HG03097 (cell line): ENCODE data around the gene PMF1.
A peak's percentile ranks its signal among the peaks of the same experiment; 100 is the strongest.
"Not testable (repeated sequence)": the region's sequence is repeated elsewhere in the genome, so short reads cannot be mapped to it uniquely, and the experiment has no call there.

Experiments used
- ATAC-seq: cut with Tn5 transposase; IDR thresholded peaks from one replicate; pipeline ENCODE4 v1.9.1; 2021; ENCODE audit not compliant: unreplicated experiment, low FRiP score

The PMF1 gene

GRCh38 chr1:156195853-156196252 lies 17.0 kb upstream of the PMF1 start:
- no peak for ATAC-seq

- ATAC-seq, result no peak
Measured at GRCh38 chr1:156196445-156196844, 16.4 kb upstream of the PMF1 start.

GRCh38 chr1:156198831-156199349 lies 13.9 kb upstream of the PMF1 start:
- no peak for ATAC-seq

- no peak for ATAC-seq
Measured at GRCh38 chr1:156200044-156200443, 12.8 kb upstream of the PMF1 start.

- no peak for ATAC-seq
Measured at GRCh38 chr1:156203331-156203730, 9.5 kb upstream of the PMF1 start.

- no peak for ATAC-seq
Measured at GRCh38 chr1:156204686-156205085, 8.1 kb upstream of the PMF1 start.

GRCh38 chr1:156211243-156211642 lies 1.6 kb upstream of the PMF1 start:
- no peak for ATAC-seq

GRCh38 chr1:156212130-156212529 lies 677 bp upstream of the PMF1 start:
- no peak for ATAC-seq

GRCh38 chr1:156213644-156213966 lies 798 bp downstream of the PMF1 start:
- no peak for ATAC-seq

- ATAC-seq, result no peak
Measured at GRCh38 chr1:156214024-156214748, 1.4 kb downstream of the PMF1 start.

GRCh38 chr1:156216361-156217086 lies 3.7 kb downstream of the PMF1 start:
- ATAC-seq, result not testable (repeated sequence)

- no peak for ATAC-seq
Measured at GRCh38 chr1:156217871-156218270, 5.1 kb downstream of the PMF1 start.

- no peak for ATAC-seq
Measured at GRCh38 chr1:156220226-156220625, 7.4 kb downstream of the PMF1 start.

- no peak for ATAC-seq
Measured at GRCh38 chr1:156221986-156222692, 9.3 kb downstream of the PMF1 start.

- ATAC-seq, result no peak
Measured at GRCh38 chr1:156225677-156226014, 12.8 kb downstream of the PMF1 start.

- peak; percentile 59 for ATAC-seq
Measured at GRCh38 chr1:156226116-156226538, 13.3 kb downstream of the PMF1 start.

- ATAC-seq, result no peak
Measured at GRCh38 chr1:156226782-156227181, 14.0 kb downstream of the PMF1 start.

GRCh38 chr1:156228501-156228900 lies 15.7 kb downstream of the PMF1 start:
- ATAC-seq, result no peak

GRCh38 chr1:156229809-156230472 lies 17.1 kb downstream of the PMF1 start:
- no peak for ATAC-seq

GRCh38 chr1:156230473-156230837 lies 17.6 kb downstream of the PMF1 start:
- no peak for ATAC-seq
